Measurements from ENCODE around the gene MACROD2. TPM values are rescaled to one million over a fixed set of nuclear protein-coding genes. Genes with fewer than 3 reads are reported as not detected.

The MACROD2 gene
- total RNA-seq, 4 donors from 2014 or later, result 2.1 to 28.1 (median 12.6) TPM

DNA sequence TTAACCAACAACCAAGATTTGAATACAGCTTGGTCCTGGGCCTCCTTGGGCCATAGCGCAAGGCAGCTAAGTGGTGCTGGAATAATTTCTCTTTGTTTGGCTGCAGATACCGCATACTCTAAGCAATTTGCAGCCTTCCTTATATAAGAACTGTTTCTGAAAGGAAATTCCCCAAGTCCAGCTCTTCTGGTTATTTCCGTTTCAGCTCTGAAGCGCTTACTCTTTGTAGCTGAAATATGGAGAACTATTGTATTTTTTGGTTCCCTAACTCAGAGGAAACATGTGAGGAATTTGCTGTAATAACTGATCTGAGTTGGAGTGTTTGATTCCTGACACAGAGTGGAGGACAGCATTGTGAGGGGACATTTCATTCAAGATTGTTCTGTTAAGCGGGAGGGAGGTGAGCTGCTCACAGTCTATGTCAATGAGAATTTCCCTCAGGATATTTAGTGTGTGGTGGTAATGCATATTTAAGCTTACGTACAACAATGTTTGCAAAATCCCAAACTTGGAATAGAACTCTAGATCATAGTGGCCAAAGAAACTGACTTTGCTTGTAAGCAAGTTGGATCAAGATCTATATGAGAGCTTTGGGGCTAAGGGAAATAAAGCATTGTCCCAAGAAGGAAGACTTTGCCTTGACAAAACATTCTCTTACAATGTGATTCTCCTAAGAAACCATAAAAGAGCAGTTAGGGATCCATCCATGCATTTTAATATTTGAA, 918.7 kb downstream of the MACROD2 start:
- DNase-seq, result no peak
- no peak for TF ChIP-seq POLR2A (IDR thresholded peaks at IDR 0.05)
- TF ChIP-seq, protein P1, sequence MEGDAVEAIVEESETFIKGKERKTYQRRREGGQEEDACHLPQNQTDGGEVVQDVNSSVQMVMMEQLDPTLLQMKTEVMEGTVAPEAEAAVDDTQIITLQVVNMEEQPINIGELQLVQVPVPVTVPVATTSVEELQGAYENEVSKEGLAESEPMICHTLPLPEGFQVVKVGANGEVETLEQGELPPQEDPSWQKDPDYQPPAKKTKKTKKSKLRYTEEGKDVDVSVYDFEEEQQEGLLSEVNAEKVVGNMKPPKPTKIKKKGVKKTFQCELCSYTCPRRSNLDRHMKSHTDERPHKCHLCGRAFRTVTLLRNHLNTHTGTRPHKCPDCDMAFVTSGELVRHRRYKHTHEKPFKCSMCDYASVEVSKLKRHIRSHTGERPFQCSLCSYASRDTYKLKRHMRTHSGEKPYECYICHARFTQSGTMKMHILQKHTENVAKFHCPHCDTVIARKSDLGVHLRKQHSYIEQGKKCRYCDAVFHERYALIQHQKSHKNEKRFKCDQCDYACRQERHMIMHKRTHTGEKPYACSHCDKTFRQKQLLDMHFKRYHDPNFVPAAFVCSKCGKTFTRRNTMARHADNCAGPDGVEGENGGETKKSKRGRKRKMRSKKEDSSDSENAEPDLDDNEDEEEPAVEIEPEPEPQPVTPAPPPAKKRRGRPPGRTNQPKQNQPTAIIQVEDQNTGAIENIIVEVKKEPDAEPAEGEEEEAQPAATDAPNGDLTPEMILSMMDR (IDR thresholded peaks at IDR 0.05), result no peak
- H3K36me3 ChIP-seq, result no peaks in the 10 kb centered on the region
- intact Hi-C loops (cut with DNase I; ENCODE audit: low total_unique reads), result no loop called here
- H3K27ac ChIP-seq, result no peak overlapping the region
- no peaks in the 10 kb centered on the region for H3K4me1 ChIP-seq
- H3K27me3 ChIP-seq, result no peaks in the 10 kb centered on the region
- no peak overlapping the region for H3K4me3 ChIP-seq
- H3K9me3 ChIP-seq, result no peaks in the 10 kb centered on the region

DNA sequence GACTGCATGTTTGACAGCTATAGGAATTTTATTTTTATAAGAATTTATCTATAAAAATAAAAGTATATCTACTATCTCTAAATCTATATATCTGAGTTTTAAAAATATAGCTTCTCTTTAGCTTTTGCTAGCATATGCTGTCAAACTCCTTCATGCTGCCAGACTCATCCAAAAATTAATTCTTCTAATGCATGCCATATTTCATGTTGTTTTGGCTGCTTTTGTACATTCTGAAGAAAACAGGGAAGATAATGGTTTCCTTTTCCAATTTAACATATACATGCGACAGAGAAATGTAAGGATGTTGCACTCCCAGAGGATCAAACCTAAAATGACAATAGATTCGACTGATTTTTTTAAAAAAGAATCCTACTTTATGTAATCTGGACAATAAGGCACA, 919.3 kb downstream of the MACROD2 start:
- H3K27ac ChIP-seq, result peak overlapping the region in 1 of 2 donors; percentile 70
- H3K9me3 ChIP-seq, result no peaks in the 10 kb centered on the region
- no peak for TF ChIP-seq POLR2A (IDR thresholded peaks at IDR 0.05)
- TF ChIP-seq, protein P1 (IDR thresholded peaks at IDR 0.05), result no peak
- intact Hi-C loops (cut with DNase I; ENCODE audit: low total_unique reads), result no loop called here
- DNase-seq, result no peak
- H3K4me1 ChIP-seq, result no peaks in the 10 kb centered on the region
- H3K27me3 ChIP-seq, result no peaks in the 10 kb centered on the region
- no peaks in the 10 kb centered on the region for H3K36me3 ChIP-seq
- no peak overlapping the region for H3K4me3 ChIP-seq

DNA sequence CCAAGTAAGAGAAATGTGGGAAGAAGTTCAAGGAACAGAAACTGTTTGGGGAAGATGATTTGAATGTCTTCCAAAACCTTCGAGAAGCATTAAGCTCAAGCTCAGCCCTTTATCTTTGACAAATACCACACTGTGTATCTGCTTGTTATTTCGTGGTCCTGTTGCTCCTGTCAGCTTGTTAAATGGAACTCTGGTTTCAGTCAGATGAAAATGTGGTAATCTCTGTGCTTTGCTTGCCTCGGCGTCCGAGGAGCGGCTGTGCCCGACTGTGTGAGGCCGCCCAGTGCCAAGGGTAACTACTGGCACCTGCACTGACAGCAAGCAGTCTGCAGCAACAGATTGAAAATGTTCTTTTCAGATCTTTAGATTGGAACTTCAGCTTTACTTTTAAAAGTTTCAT, 920.0 kb downstream of the MACROD2 start:
- H3K4me3 ChIP-seq, result peak overlapping the region; percentile 6 to 12
- no peaks in the 10 kb centered on the region for H3K27me3 ChIP-seq
- peak; percentile 22 for DNase-seq
- TF ChIP-seq, protein P1 (IDR thresholded peaks at IDR 0.05), result no peak
- TF ChIP-seq POLR2A (IDR thresholded peaks at IDR 0.05), result no peak
- no peaks in the 10 kb centered on the region for H3K4me1 ChIP-seq
- H3K9me3 ChIP-seq, result no peaks in the 10 kb centered on the region
- H3K27ac ChIP-seq, result peak overlapping the region; percentile 70 to 76
- H3K36me3 ChIP-seq, result no peaks in the 10 kb centered on the region
- intact Hi-C loops (cut with DNase I; ENCODE audit: low total_unique reads), result no loop called here

DNA sequence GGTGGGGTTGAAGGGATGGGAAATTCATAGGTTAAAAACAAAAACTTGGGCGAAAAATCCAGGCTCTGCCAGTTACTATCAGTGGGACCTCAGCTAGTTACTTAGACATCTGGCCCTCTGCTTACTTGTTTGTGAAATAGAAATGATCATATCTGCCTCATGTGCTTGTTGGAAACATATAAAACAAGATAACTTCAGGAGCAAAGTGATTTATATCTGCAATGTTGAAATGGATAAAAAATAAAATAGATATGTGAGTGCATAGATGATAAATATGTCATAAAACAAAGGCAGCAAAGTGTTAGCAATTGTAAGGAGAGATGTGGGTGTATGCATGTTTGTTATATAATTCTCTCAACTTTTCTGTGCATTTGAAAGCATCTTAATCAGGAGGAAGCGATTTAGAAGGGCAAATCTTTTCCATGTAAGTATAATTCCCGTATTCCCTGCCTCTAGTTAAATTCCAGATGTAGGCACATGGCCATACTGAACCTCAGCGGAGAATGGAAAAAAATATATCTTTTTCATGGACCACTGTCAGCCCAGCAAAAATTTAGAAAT, 921.1 kb downstream of the MACROD2 start:
- intact Hi-C loops (cut with DNase I; ENCODE audit: low total_unique reads), result no loop called here
- no peaks in the 10 kb centered on the region for H3K4me1 ChIP-seq
- DNase-seq, result no peak
- TF ChIP-seq, protein P1 (IDR thresholded peaks at IDR 0.05), result no peak
- no peak for TF ChIP-seq POLR2A (IDR thresholded peaks at IDR 0.05)
- no peaks in the 10 kb centered on the region for H3K9me3 ChIP-seq
- H3K27ac ChIP-seq, result peak overlapping the region; percentile 70 to 76
- H3K27me3 ChIP-seq, result no peaks in the 10 kb centered on the region
- no peaks in the 10 kb centered on the region for H3K36me3 ChIP-seq
- no peak overlapping the region for H3K4me3 ChIP-seq

DNA sequence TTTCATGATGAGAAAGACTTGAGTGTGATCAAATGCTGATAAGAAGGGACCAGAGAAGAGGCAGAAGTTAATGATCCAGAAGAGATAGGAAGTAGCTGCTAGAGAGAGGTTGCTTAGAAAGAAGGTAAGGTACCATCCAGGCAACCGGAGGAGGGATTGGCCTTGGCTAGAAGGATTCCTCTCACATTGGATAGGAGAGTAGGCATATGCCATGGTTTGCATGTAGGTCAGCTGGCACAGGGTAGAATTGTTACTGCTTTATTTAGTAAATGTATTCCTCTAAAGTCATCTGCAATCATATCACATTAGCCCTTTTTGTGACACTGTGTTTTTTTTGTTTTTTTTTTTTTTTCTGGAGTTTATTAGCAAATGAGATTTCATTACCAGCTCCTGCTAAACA, 923.0 kb downstream of the MACROD2 start:
- Histone ChIP-seq H3K9me3 (no peaks in the 10 kb centered on the region), H3K27me3 (no peaks in the 10 kb centered on the region), H3K4me1 (no peaks in the 10 kb centered on the region), H3K27ac (peak overlapping the region in 1 of 2 donors; percentile 33), H3K36me3 (no peaks in the 10 kb centered on the region), H3K4me3 (no peak overlapping the region)
- intact Hi-C loops (cut with DNase I; ENCODE audit: low total_unique reads), result no loop called here
- DNase-seq, result no peak
- TF ChIP-seq, protein P1 (IDR thresholded peaks at IDR 0.05), result no peak
- no peak for TF ChIP-seq POLR2A (IDR thresholded peaks at IDR 0.05)

All from uterus (tissue), 4 donors.